H9 (cell line): Measurements from ENCODE around the gene KREMEN1. TPM values are rescaled to one million over a fixed set of nuclear protein-coding genes. Genes with fewer than 3 reads are reported as not detected.

Experiments used
- DNase-seq: peaks from one replicate; pipeline ENCODE4 v3.0.0-alpha.2; 2017
- H2AFZ ChIP-seq: one replicate; pipeline ENCODE4 v1.6.1; 2013; ENCODE audit warnings: mild to moderate bottlenecking, low read length, control low read depth, moderate library complexity
- H2AK5ac ChIP-seq: 2 replicates; pipeline ENCODE4 v1.6.1; 2013; ENCODE audit warnings: low read length, control low read depth, mixed read lengths; ENCODE audit not compliant: insufficient read length
- H2BK120ac ChIP-seq: one replicate; pipeline ENCODE4 v1.6.1; 2013; ENCODE audit warnings: low read depth, mild to moderate bottlenecking, low read length, control low read depth, inconsistent platforms; ENCODE audit not compliant: poor library complexity, severe bottlenecking
- H2BK12ac ChIP-seq: 2 replicates; pipeline ENCODE4 v1.6.1; 2013; ENCODE audit warnings: low read length, control low read depth, mixed read lengths, low read depth; ENCODE audit not compliant: insufficient read length
- H2BK15ac ChIP-seq: 2 replicates; pipeline ENCODE4 v1.6.1; 2013; ENCODE audit warnings: low read depth, low read length, control low read depth
- H2BK20ac ChIP-seq: one replicate; pipeline ENCODE4 v1.6.1; 2013; ENCODE audit warnings: low read depth, mild to moderate bottlenecking, low read length, control low read depth, inconsistent platforms; ENCODE audit not compliant: poor library complexity, severe bottlenecking
- H2BK5ac ChIP-seq: 2 replicates; pipeline ENCODE4 v1.6.1; 2013; ENCODE audit warnings: low read length, control low read depth, mixed read lengths; ENCODE audit not compliant: insufficient read length
- H3K14ac ChIP-seq: 2 replicates; pipeline ENCODE4 v1.6.1; 2013; ENCODE audit warnings: low read length, control low read depth; ENCODE audit not compliant: insufficient read depth
- H3K18ac ChIP-seq: 2 replicates; pipeline ENCODE4 v1.6.1; 2013; ENCODE audit warnings: low read depth, mild to moderate bottlenecking, mixed read lengths, low read length, control low read depth; ENCODE audit not compliant: insufficient read length
- H3K23ac ChIP-seq: 2 replicates; pipeline ENCODE4 v1.6.1; 2013; ENCODE audit warnings: low read length, control low read depth, mixed read lengths, low read depth; ENCODE audit not compliant: insufficient read length
- H3K23me2 ChIP-seq: 2 replicates; pipeline ENCODE4 v1.6.1; 2013; ENCODE audit warnings: low read depth, mild to moderate bottlenecking, mixed read lengths, low read length, control low read depth; ENCODE audit not compliant: insufficient read length, poor library complexity, severe bottlenecking
- H3K27ac ChIP-seq: 2 replicates; pipeline ENCODE4 v1.5.1; 2013; ENCODE audit warnings: low read length, control low read depth, mixed read lengths, low read depth; ENCODE audit not compliant: insufficient read length
- H3K27me3 ChIP-seq: 2 replicates; pipeline ENCODE4 v1.6.1; 2013; ENCODE audit warnings: low read length, control low read depth, inconsistent platforms; ENCODE audit not compliant: insufficient read depth
- H3K4ac ChIP-seq: 2 replicates; pipeline ENCODE4 v1.6.1; 2013; ENCODE audit warnings: low read depth, mild to moderate bottlenecking, control low read depth, inconsistent platforms, low read length, moderate library complexity
- H3K4me1 ChIP-seq: 2 replicates; pipeline ENCODE4 v1.6.1; 2013; ENCODE audit warnings: low read length, control low read depth, inconsistent platforms; ENCODE audit not compliant: insufficient read depth
- H3K4me2 ChIP-seq: 2 replicates; pipeline ENCODE4 v1.6.1; 2013; ENCODE audit warnings: low read length, control low read depth, mixed read lengths; ENCODE audit not compliant: insufficient read length, insufficient read depth
- H3K56ac ChIP-seq: 2 replicates; pipeline ENCODE4 v1.6.1; 2013; ENCODE audit warnings: low read depth, mild to moderate bottlenecking, mixed read lengths, low read length, control low read depth; ENCODE audit not compliant: insufficient read length
- H3K79me1 ChIP-seq: 2 replicates; pipeline ENCODE4 v1.6.1; 2013; ENCODE audit warnings: low read depth, mild to moderate bottlenecking, moderate library complexity, low read length, control low read depth, inconsistent platforms; ENCODE audit not compliant: insufficient read depth, poor library complexity, severe bottlenecking
- H3K79me2 ChIP-seq: 2 replicates; pipeline ENCODE4 v1.6.1; 2013; ENCODE audit warnings: low read length, control low read depth, inconsistent platforms; ENCODE audit not compliant: insufficient read depth
- H3K9ac ChIP-seq: 2 replicates; pipeline ENCODE4 v1.6.1; 2013; ENCODE audit warnings: low read length, control low read depth, mixed read lengths; ENCODE audit not compliant: insufficient read length; ENCODE audit errors: extremely low read depth
- H3K9me3 ChIP-seq: one replicate; pipeline ENCODE4 v1.6.1; 2013; ENCODE audit warnings: low read depth, low read length, inconsistent platforms; ENCODE audit not compliant: control insufficient read depth
- H3T11ph ChIP-seq: one replicate; pipeline ENCODE4 v1.6.1; 2013; ENCODE audit warnings: mild to moderate bottlenecking, low read length, control low read depth, inconsistent platforms
- H4K20me1 ChIP-seq: one replicate; pipeline ENCODE4 v1.6.1; 2013; ENCODE audit not compliant: control insufficient read depth, insufficient read length, insufficient read depth
- H4K5ac ChIP-seq: 2 replicates; pipeline ENCODE4 v1.6.1; 2013; ENCODE audit warnings: low read depth, mild to moderate bottlenecking, mixed read lengths, low read length, control low read depth; ENCODE audit not compliant: insufficient read length
- H4K8ac ChIP-seq: replicated peaks from 2 replicates; pipeline ENCODE4 v1.6.1; 2013; ENCODE audit warnings: low read length, control low read depth, mixed read lengths, low read depth; ENCODE audit not compliant: insufficient read length
- H4K91ac ChIP-seq: 2 replicates; pipeline ENCODE4 v1.6.1; 2013; ENCODE audit warnings: low read depth, mild to moderate bottlenecking, moderate library complexity, mixed read lengths, low read length, control low read depth; ENCODE audit not compliant: insufficient read length
- H3K27ac Mint-ChIP-seq, 3 experiments: 2 replicates in 2 of 3; 3 replicates in 1 of 3; pipeline ENCODE4 v1.8.0; 2020 to 2021; ENCODE audit warnings: mixed read lengths in 3 of 3, mild to moderate bottlenecking in 1 of 3, moderate library complexity in 1 of 3
- H3K27me3 Mint-ChIP-seq: 2 replicates; pipeline ENCODE4 v1.8.0; 2021; ENCODE audit warnings: low read depth, mild to moderate bottlenecking, moderate library complexity, mixed read lengths
- H3K36me3 Mint-ChIP-seq, 3 experiments: 2 replicates in 2 of 3; 3 replicates in 1 of 3; pipeline ENCODE4 v1.8.0; 2020 to 2021; ENCODE audit warnings: low read depth in 3 of 3, mixed read lengths in 3 of 3; ENCODE audit not compliant: insufficient read depth in 1 of 3
- H3K4me1 Mint-ChIP-seq, 2 experiments: 2 replicates each; pipeline ENCODE4 v1.8.0; 2020; ENCODE audit warnings: mixed read lengths in 2 of 2
- H3K4me3 Mint-ChIP-seq, 2 experiments: 2 replicates in 1 of 2; 3 replicates in 1 of 2; pipeline ENCODE4 v1.8.0; 2020 to 2021; ENCODE audit warnings: mild to moderate bottlenecking in 2 of 2, mixed read lengths in 2 of 2, moderate library complexity in 1 of 2
- H3K9me3 Mint-ChIP-seq, 2 experiments: 2 replicates in 1 of 2; 3 replicates in 1 of 2; pipeline ENCODE4 v1.8.0; 2020; ENCODE audit warnings: mild to moderate bottlenecking in 2 of 2, mixed read lengths in 2 of 2, moderate library complexity in 1 of 2
- CTCF ChIP-seq: fragments of 200-600 bp; sonication (generic); conservative IDR thresholded peaks from 3 replicates; pipeline ENCODE4 v1.8.0; 2021; ENCODE audit warnings: antibody characterized with exemption, mild to moderate bottlenecking
- WGBS: extraction: QIAGEN DNeasy Blood & Tissue Kit; methylation state at CpG from one replicate; pipeline ENCODE4 v1.1.7; 2013; ENCODE audit warnings: missing lambda C conversion rate, low lambda C conversion rate, mixed read lengths; ENCODE audit not compliant: insufficient read length; ENCODE audit errors: extremely low coverage; 5-methylcytosine and 5-hydroxymethylcytosine counted together
- total RNA-seq: library from RNA; stranded (reverse); gene quantifications from 2 replicates; pipeline ENCODE4 v1.2.1, GENCODE V29; 2021

KREMEN1 gene
- total RNA-seq, 1 experiment from 2014 or later = 2.4 TPM

- Mint-ChIP-seq H3K27ac (no peak overlapping the region), H3K4me1 (peaks cover 22 to 24% of the 10 kb centered on the region in 2 experiments), H3K27me3 (peaks cover 30% of the 10 kb centered on the region), H3K9me3 (no peaks in the 10 kb centered on the region), H3K4me3 (no peak overlapping the region), H3K36me3 (no peaks in the 10 kb centered on the region)
- Histone ChIP-seq H3K79me1 (no peaks in the 10 kb centered on the region), H4K20me1 (no peaks in the 10 kb centered on the region), H3K79me2 (no peaks in the 10 kb centered on the region), H2BK20ac (no peak overlapping the region), H3K4me2 (no peak overlapping the region), H2BK12ac (no peak overlapping the region), H3K18ac (no peak overlapping the region), H2BK120ac (no peak overlapping the region), H3K14ac (no peak overlapping the region), H3K27ac (no peak overlapping the region), H2BK15ac (no peak overlapping the region), H2AK5ac (no peak overlapping the region), H3K9ac (no peak overlapping the region), H4K91ac (no peak overlapping the region), H3K56ac (no peak overlapping the region), H3T11ph (no peak overlapping the region), H3K23me2 (peaks cover 10% of the 10 kb centered on the region), H3K27me3 (no peaks in the 10 kb centered on the region; the same call in 1 of the 2 replicates), H2BK5ac (no peak overlapping the region), H3K9me3 (no peaks in the 10 kb centered on the region), H3K23ac (no peak overlapping the region), H3K4ac (no peak overlapping the region), H3K4me1 (no peaks in the 10 kb centered on the region), H4K5ac (no peak overlapping the region), H4K8ac (no peak overlapping the region), H2AFZ (no peak overlapping the region)
- no peak for TF ChIP-seq CTCF
- no CpG with 5 or more reads among the region's 6 CpGs for WGBS
- no peak for DNase-seq
Measured at GRCh38 chr22:29078036-29078868, 5.4 kb downstream of the KREMEN1 start.
